B cell (primary cell): Measurements from ENCODE around the gene MPZL3. TPM values are rescaled to one million over a fixed set of nuclear protein-coding genes. Genes with fewer than 3 reads are reported as not detected.

Experiments
- ATAC-seq: fragments of 200-7000 bp; cut with Tn5 transposase; one replicate; pipeline ENCODE4 v1.10.0; 2021; ENCODE audit warnings: low read depth, mild to moderate bottlenecking, moderate number of reproducible peaks, moderate library complexity
- CTCF ChIA-PET: fragments of 350-600 bp; sonication (Branson Sonifier 250); formaldehyde crosslinking; loops from one replicate; lab custom pipeline; 2021; ENCODE audit warnings: antibody characterized with exemption, inconsistent platforms; lab: Charles Lee
- POLR2A ChIA-PET: fragments of 350-600 bp; sonication (Branson Sonifier 250); formaldehyde crosslinking; loops from one replicate; lab custom pipeline; 2021; ENCODE audit warnings: antibody characterized with exemption; lab: Charles Lee
- DNase-seq: peaks from one replicate; pipeline ENCODE4 v3.0.0; 2013
- H2AFZ ChIP-seq: 2 replicates; pipeline ENCODE4 v1.6.1; 2012; ENCODE audit warnings: mild to moderate bottlenecking, low read depth, low read length; ENCODE audit not compliant: insufficient read depth, poor library complexity, severe bottlenecking
- H3K27ac ChIP-seq, 2 donors: 1 replicate in 1 of 2; 2 replicates in 1 of 2; pipeline ENCODE4 v1.5.1; 2012 to 2013; ENCODE audit warnings: low read length in 2 of 2, mild to moderate bottlenecking in 2 of 2, moderate library complexity in 1 of 2
- H3K27me3 ChIP-seq, 4 experiments: fragments of 200-600 bp in 1 of 4; sonication (generic) in 1 of 4; replicated peaks in 1 of 4; 1 replicate in 2 of 4; 2 replicates in 2 of 4; pipeline versions ENCODE4 v1.6.1 to v1.7.0; 2013 to 2016; ENCODE audit warnings: low read length in 3 of 4, mild to moderate bottlenecking in 2 of 4, mixed read lengths in 1 of 4, moderate library complexity in 1 of 4; ENCODE audit not compliant: insufficient read depth in 4 of 4, control insufficient read depth in 3 of 4; ENCODE audit errors: control extremely low read depth in 1 of 4
- H3K36me3 ChIP-seq, 2 experiments: replicated peaks in 1 of 2; 1 replicate in 1 of 2; 2 replicates in 1 of 2; pipeline versions ENCODE4 v1.6.1 to v1.7.1; 2013; ENCODE audit warnings: low read length in 1 of 2; ENCODE audit not compliant: insufficient read depth in 2 of 2, control insufficient read depth in 1 of 2; ENCODE audit errors: control extremely low read depth in 1 of 2, extremely low read depth in 1 of 2
- H3K4me1 ChIP-seq, 2 donors: fragments of 200-600 bp in 1 of 2; sonication (generic) in 1 of 2; 1 replicate in 1 of 2; 2 replicates in 1 of 2; pipeline versions ENCODE4 v1.5.1 to v1.6.1; 2013 to 2017; ENCODE audit warnings: low read length in 2 of 2; ENCODE audit not compliant: control insufficient read depth in 2 of 2, insufficient read depth in 2 of 2
- H3K4me2 ChIP-seq: replicated peaks from 2 replicates; pipeline ENCODE3; 2012; ENCODE audit warnings: mild to moderate bottlenecking, low read depth, low read length; ENCODE audit not compliant: poor library complexity, severe bottlenecking
- H3K4me3 ChIP-seq, 5 experiments: fragments of 200-600 bp in 1 of 5; sonication (generic) in 1 of 5; 1 replicate in 3 of 5; 2 replicates in 2 of 5; pipeline versions ENCODE4 v1.5.1 to v1.7.0; 2011 to 2016; ENCODE audit warnings: low read length in 4 of 5, mild to moderate bottlenecking in 4 of 5, low read depth in 2 of 5, control low read depth in 1 of 5, moderate library complexity in 1 of 5; ENCODE audit not compliant: insufficient read depth in 1 of 5; ENCODE audit errors: control extremely low read depth in 1 of 5, extremely low read depth in 1 of 5
- H3K79me2 ChIP-seq: fragments of 200-600 bp; sonication (generic); one replicate; pipeline ENCODE4 v1.6.0; 2016; ENCODE audit warnings: low read length; ENCODE audit not compliant: control insufficient read depth, insufficient read depth
- H3K9ac ChIP-seq: fragments of 200-600 bp; sonication (generic); 2 replicates; pipeline ENCODE4 v1.6.1; 2017; ENCODE audit warnings: mild to moderate bottlenecking, low read length, moderate library complexity
- H3K9me3 ChIP-seq, 3 donors: one replicate each; pipeline versions ENCODE4 v1.6.1 to v1.7.1; 2013; ENCODE audit warnings: low read length in 2 of 3; ENCODE audit not compliant: control insufficient read depth in 2 of 3, insufficient read depth in 1 of 3; ENCODE audit errors: control extremely low read depth in 1 of 3
- H4K20me1 ChIP-seq: 2 replicates; pipeline ENCODE4 v1.6.0; 2012; ENCODE audit warnings: mild to moderate bottlenecking, low read length; ENCODE audit not compliant: insufficient read depth, control insufficient read depth, poor library complexity, severe bottlenecking
- H3K27ac Mint-ChIP-seq: one replicate; pipeline ENCODE4 v1.8.0; 2021; ENCODE audit warnings: mixed read lengths
- H3K27me3 Mint-ChIP-seq: one replicate; pipeline ENCODE4 v1.8.0; 2021; ENCODE audit warnings: mixed read lengths
- H3K4me1 Mint-ChIP-seq: one replicate; pipeline ENCODE4 v1.8.0; 2021; ENCODE audit warnings: mixed read lengths
- H3K4me3 Mint-ChIP-seq: one replicate; pipeline ENCODE4 v1.8.0; 2021; ENCODE audit warnings: mixed read lengths
- H3K9me3 Mint-ChIP-seq: one replicate; pipeline ENCODE4 v1.8.0; 2022; ENCODE audit warnings: mixed read lengths; ENCODE audit not compliant: insufficient read depth
- EZH2 ChIP-seq: IDR thresholded peaks from 2 replicates; pipeline ENCODE4 v1.6.1; 2012; ENCODE audit warnings: borderline replicate concordance, low read depth, mild to moderate bottlenecking, moderate library complexity, low read length; ENCODE audit not compliant: insufficient read depth, poor library complexity, severe bottlenecking
- WGBS: methylation state at CpG from one replicate; pipeline ENCODE4 v1.1.5; 2013; ENCODE audit warnings: missing lambda C conversion rate; ENCODE audit not compliant: insufficient coverage; 5-methylcytosine and 5-hydroxymethylcytosine counted together
- intact Hi-C: fragments of 100-400 bp; cut with micrococcal nuclease; formaldehyde crosslinking; loops from one replicate; pipeline ENCODE4 v1.10.0; 2022
- polyA plus RNA-seq: library from polyadenylated mRNA; depleted of rRNA; stranded (reverse); fragments of >200 nt; gene quantifications from 2 replicates; pipeline ENCODE4 v1.2.3, GENCODE V29; 2012
- total RNA-seq, 2 donors: library from RNA; stranded (reverse); fragments of 120-200 nt in 1 of 2; gene quantifications; 1 replicate in 1 of 2; 2 replicates in 1 of 2; pipeline versions ENCODE4 v1.2.3 to v1.2.4, GENCODE V29; 2013 to 2022
- TF ChIP-seq, protein P1 (sequence below): fragments of 200-600 bp; IDR thresholded peaks from one replicate; pipeline ENCODE4 v1.8.0; 2022; ENCODE audit warnings: antibody characterized with exemption, mild to moderate bottlenecking

The MPZL3 gene
- total and polyA plus RNA-seq, 2 donors (not counting 1 experiment from before 2014, with no cell fraction given) = 1.4 to 4.2 TPM

GRCh38 chr11:118199135-118199534 lies 53.0 kb downstream of the MPZL3 start:
- no peaks in the 10 kb centered on the region for H3K36me3 ChIP-seq
- Mint-ChIP-seq H3K9me3 (no peaks in the 10 kb centered on the region), H3K4me1 (no peaks in the 10 kb centered on the region), H3K27ac (no peak overlapping the region), H3K4me3 (no peak overlapping the region), H3K27me3 (peaks cover 3% of the 10 kb centered on the region)
- DNase-seq = no peak
- no peak overlapping the region for H2AFZ ChIP-seq
- peaks cover 0 to 3% of the 10 kb centered on the region in 2 donors for H3K4me1 ChIP-seq
- no peaks in the 10 kb centered on the region for H3K79me2 ChIP-seq
- H3K4me3 ChIP-seq = no peak overlapping the region
- ATAC-seq = no peak
- ChIA-PET CTCF (interaction anchor here (0.6 to 3.2 kb wide), 55 partner anchors 10 to 412 kb away, joined by 3 to 92 read pairs (median 8); partner anchors contain the start of genes JAML, MPZL2, MPZL3 and UBE4A), POLR2A (no interaction called here)
- intact Hi-C loops = no loop called here
- H3K27me3 ChIP-seq = peaks cover 0 to 15% (median 2%) of the 10 kb centered on the region in 4 experiments
- H3K4me2 ChIP-seq = no peak overlapping the region
- TF ChIP-seq, protein P1, sequence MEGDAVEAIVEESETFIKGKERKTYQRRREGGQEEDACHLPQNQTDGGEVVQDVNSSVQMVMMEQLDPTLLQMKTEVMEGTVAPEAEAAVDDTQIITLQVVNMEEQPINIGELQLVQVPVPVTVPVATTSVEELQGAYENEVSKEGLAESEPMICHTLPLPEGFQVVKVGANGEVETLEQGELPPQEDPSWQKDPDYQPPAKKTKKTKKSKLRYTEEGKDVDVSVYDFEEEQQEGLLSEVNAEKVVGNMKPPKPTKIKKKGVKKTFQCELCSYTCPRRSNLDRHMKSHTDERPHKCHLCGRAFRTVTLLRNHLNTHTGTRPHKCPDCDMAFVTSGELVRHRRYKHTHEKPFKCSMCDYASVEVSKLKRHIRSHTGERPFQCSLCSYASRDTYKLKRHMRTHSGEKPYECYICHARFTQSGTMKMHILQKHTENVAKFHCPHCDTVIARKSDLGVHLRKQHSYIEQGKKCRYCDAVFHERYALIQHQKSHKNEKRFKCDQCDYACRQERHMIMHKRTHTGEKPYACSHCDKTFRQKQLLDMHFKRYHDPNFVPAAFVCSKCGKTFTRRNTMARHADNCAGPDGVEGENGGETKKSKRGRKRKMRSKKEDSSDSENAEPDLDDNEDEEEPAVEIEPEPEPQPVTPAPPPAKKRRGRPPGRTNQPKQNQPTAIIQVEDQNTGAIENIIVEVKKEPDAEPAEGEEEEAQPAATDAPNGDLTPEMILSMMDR = no peak
- TF ChIP-seq EZH2 = no peak
- H3K9me3 ChIP-seq = no peaks in the 10 kb centered on the region
- no peaks in the 10 kb centered on the region for H4K20me1 ChIP-seq
- H3K9ac ChIP-seq = no peak overlapping the region
- 93% methylated on average over 6 of the region's 6 CpGs for WGBS
- no peak overlapping the region for H3K27ac ChIP-seq

DNA sequence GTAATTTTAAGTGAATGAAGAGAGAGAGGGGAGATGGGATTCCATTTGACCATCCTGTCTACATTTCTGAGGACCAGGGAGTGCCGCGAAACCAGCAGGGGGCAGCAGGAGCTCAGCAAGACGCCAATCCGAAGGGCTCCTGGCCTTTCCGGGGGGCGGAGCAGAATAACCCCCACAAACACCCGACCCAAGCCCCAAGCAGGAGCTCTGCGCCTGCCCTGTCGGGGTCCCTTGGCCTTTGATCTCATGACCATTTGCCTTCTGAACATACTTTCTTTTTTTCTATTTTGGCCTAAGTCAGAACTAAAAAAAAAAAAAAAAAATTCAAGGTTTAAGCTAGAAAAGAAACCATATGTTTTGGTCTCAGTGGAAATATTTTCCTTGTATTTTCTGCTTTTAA lies 53.8 kb downstream of the MPZL3 start:
- ChIA-PET POLR2A (interaction anchor here (0.9 to 1.0 kb wide), 2 partner anchors 66 to 161 kb away, joined by 3 to 4 read pairs; partner anchors contain the start of genes MPZL2 and UBE4A), CTCF (interaction anchor here (0.6 to 3.2 kb wide), 75 partner anchors 9 to 844 kb away, joined by 3 to 92 read pairs (median 5); partner anchors contain the start of genes JAML, MPZL2, MPZL3 and UBE4A)
- Histone ChIP-seq H3K27ac (no peak overlapping the region), H3K79me2 (no peaks in the 10 kb centered on the region), H2AFZ (peak overlapping the region; percentile 29), H3K4me3 (peak overlapping the region in 1 of 5 experiments; percentile 21), H3K9me3 (peaks cover 0 to 3% (median 2%) of the 10 kb centered on the region in 3 donors), H3K9ac (no peak overlapping the region), H3K4me2 (peak overlapping the region; percentile 59), H4K20me1 (no peaks in the 10 kb centered on the region), H3K4me1 (peaks cover 0 to 3% of the 10 kb centered on the region in 2 donors), H3K27me3 (peaks cover 0 to 15% (median 2%) of the 10 kb centered on the region in 4 experiments), H3K36me3 (no peaks in the 10 kb centered on the region)
- ATAC-seq (peak; percentile 75), DNase-seq (peak; percentile 84)
- intact Hi-C loops = loop anchor here (1.0 kb wide), 2 partner anchors 93 to 155 kb away; no protein-coding TSS in a partner anchor
- H3K27me3 Mint-ChIP-seq = peaks cover 3% of the 10 kb centered on the region
- 0% methylated on average over 6 of the region's 9 CpGs for WGBS
- TF ChIP-seq, protein P1 = peak; percentile 93
- TF ChIP-seq EZH2 = no peak
- peak overlapping the region; percentile 44 for H3K4me3 Mint-ChIP-seq
- H3K4me1 Mint-ChIP-seq = no peaks in the 10 kb centered on the region
- no peaks in the 10 kb centered on the region for H3K9me3 Mint-ChIP-seq
- H3K27ac Mint-ChIP-seq = no peak overlapping the region
